HEK293 (cell line): ENCODE results near the gene TICRR.

Source experiments
- CTCF ChIP-seq: fragments of 450-650 bp; formaldehyde crosslinking; IDR thresholded peaks from 2 replicates; pipeline ENCODE4 v1.5.1; 2016; ENCODE audit warnings: missing biosample characterization, missing genetic modification characterization
- SETDB1 ChIP-seq: IDR thresholded peaks from one replicate; pipeline ENCODE4 v1.6.1; 2017; ENCODE audit warnings: mild to moderate bottlenecking, low read length, moderate library complexity, mixed read lengths; ENCODE audit not compliant: insufficient read length
- ZFP3 ChIP-seq: fragments of 450-650 bp; formaldehyde crosslinking; IDR thresholded peaks from 2 replicates; pipeline ENCODE4 v1.5.1; 2016; ENCODE audit warnings: low read depth, missing biosample characterization, missing genetic modification characterization
- ZNF148 ChIP-seq: fragments of 450-650 bp; formaldehyde crosslinking; IDR thresholded peaks from 2 replicates; pipeline ENCODE4 v1.5.0; 2017; ENCODE audit warnings: missing biosample characterization, missing genetic modification characterization, borderline replicate concordance
- ZNF26 ChIP-seq: fragments of 450-650 bp; formaldehyde crosslinking; IDR thresholded peaks from 2 replicates; pipeline ENCODE4 v1.5.1; 2016; ENCODE audit warnings: missing biosample characterization, missing genetic modification characterization
- ZNF280C ChIP-seq: fragments of 450-650 bp; formaldehyde crosslinking; IDR thresholded peaks from 2 replicates; pipeline ENCODE4 v1.5.1; 2016; ENCODE audit warnings: missing biosample characterization, missing genetic modification characterization

GRCh38 chr15:89593018-89593417 is 17.7 kb downstream of the TICRR start:
- TF ChIP-seq ZNF26 (no peak), CTCF (tag by site-specific recombination) (no peak), SETDB1 (no peak), ZNF280C (tag by site-specific recombination) (no peak), ZNF148 (tag by site-specific recombination) (no peak), ZFP3 (tag by site-specific recombination) (no peak)
